HCT116 (cell line): ENCODE data around the gene POC1A. TPM values are rescaled to one million over a fixed set of nuclear protein-coding genes. Genes with fewer than 3 reads are reported as not detected.
A peak's percentile ranks its signal among the peaks of the same experiment; 100 is the strongest.

ENCODE experiments used
- ATAC-seq: fragments of 200-7000 bp; cut with Tn5 transposase; 2 replicates; pipeline ENCODE4 v1.9.1; 2020; ENCODE audit warnings: mild to moderate bottlenecking, moderate library complexity
- BruUV-seq: library from RNA; stranded (reverse); fragments of 400-500 nt; replicated peaks from 2 replicates; lab custom pipeline; 2021; lab: Mats Ljungman, UMichigan
- CTCF ChIA-PET: fragments of 300-600 bp; sonication (Branson Sonifier 250); formaldehyde crosslinking; loops from one replicate; lab custom pipeline; 2021; ENCODE audit warnings: antibody characterized with exemption; lab: Charles Lee
- POLR2A ChIA-PET: fragments of 300-600, 350-600 bp; sonication (Branson Sonifier 250); formaldehyde crosslinking; loops from one replicate; lab custom pipeline; 2021; ENCODE audit warnings: antibody characterized with exemption; lab: Charles Lee
- RAD21 ChIA-PET, 2 experiments: fragments of 300-600 bp; sonication (Branson Sonifier 250); formaldehyde crosslinking; loops; one replicate each; lab custom pipeline; 2023; ENCODE audit warnings: low total read pairs in 2 of 2; ENCODE audit not compliant: uncharacterized antibody in 2 of 2, unreplicated experiment in 2 of 2, low non-redundant PET in 1 of 2; lab: Charles Lee
- DNase-seq: peaks from one replicate; pipeline ENCODE4 v3.0.0-alpha.2; 2010; ENCODE audit warnings: low read depth, low spot score
- H2AFZ ChIP-seq: fragments of 200-600 bp; shearing (Covaris generic), sonication (generic); 2 replicates; pipeline ENCODE4 v1.6.1; 2017; ENCODE audit warnings: low read depth, mixed run types, mixed read lengths, antibody characterized with exemption, low read length; ENCODE audit not compliant: poor library complexity, severe bottlenecking
- H3K27ac ChIP-seq: 2 replicates; pipeline ENCODE4 v1.5.1; 2012; ENCODE audit warnings: low read depth, low read length
- H3K27me3 ChIP-seq: fragments of 200-600 bp; sonication (generic); 2 replicates; pipeline ENCODE4 v1.6.1; 2016; ENCODE audit warnings: mixed run types, low read length, mixed read lengths; ENCODE audit not compliant: insufficient read depth
- H3K36me3 ChIP-seq, 2 experiments: fragments of 200-500 bp in 1 of 2; fragments of 200-600 bp in 1 of 2; sonication (Bioruptor generic) in 1 of 2; sonication (generic) in 1 of 2; 2 replicates each; pipeline versions ENCODE4 v1.5.1 to v1.6.1; 2014 to 2016; ENCODE audit warnings: low read length in 2 of 2, inconsistent platforms in 1 of 2, mixed read lengths in 1 of 2, mixed run types in 1 of 2; ENCODE audit not compliant: insufficient read depth in 2 of 2, control insufficient read depth in 1 of 2
- H3K4me1 ChIP-seq, 2 experiments: fragments of 200-600 bp in 1 of 2; sonication (generic) in 1 of 2; 2 replicates each; pipeline versions ENCODE4 v1.5.1 to v1.6.1; 2012 to 2017; ENCODE audit warnings: low read length in 2 of 2, inconsistent platforms in 1 of 2, mild to moderate bottlenecking in 1 of 2, mixed read lengths in 1 of 2, mixed run types in 1 of 2, moderate library complexity in 1 of 2; ENCODE audit not compliant: insufficient read depth in 2 of 2, control insufficient read depth in 1 of 2
- H3K4me2 ChIP-seq: fragments of 200-600 bp; sonication (generic); 2 replicates; pipeline ENCODE4 v1.6.1; 2017; ENCODE audit warnings: mixed run types, low read length, mixed read lengths
- H3K4me3 ChIP-seq, 2 experiments: fragments of 200-600 bp in 1 of 2; sonication (generic) in 1 of 2; replicated peaks in 1 of 2; 2 replicates each; pipeline ENCODE4 v1.5.1; 2011 to 2016; ENCODE audit warnings: low read length in 2 of 2, control low read depth in 1 of 2, low read depth in 1 of 2, mild to moderate bottlenecking in 1 of 2, mixed read lengths in 1 of 2, mixed run types in 1 of 2
- H3K79me2 ChIP-seq: fragments of 200-600 bp; sonication (generic); 2 replicates; pipeline ENCODE4 v1.6.1; 2017; ENCODE audit warnings: mild to moderate bottlenecking, mixed run types, low read length, moderate library complexity, mixed read lengths; ENCODE audit not compliant: insufficient read depth
- H3K9ac ChIP-seq: fragments of 200-600 bp; sonication (generic); 2 replicates; pipeline ENCODE4 v1.6.1; 2016; ENCODE audit warnings: low read length, mixed read lengths
- H3K9me2 ChIP-seq: fragments of 200-600 bp; sonication (generic), shearing (Covaris generic); 2 replicates; pipeline ENCODE4 v1.6.1; 2017; ENCODE audit warnings: mixed run types, mild to moderate bottlenecking, moderate library complexity; ENCODE audit not compliant: insufficient read depth
- H3K9me3 ChIP-seq, 2 experiments: fragments of 200-500 bp in 1 of 2; fragments of 200-600 bp in 1 of 2; sonication (Bioruptor generic) in 1 of 2; sonication (generic) in 1 of 2; 2 replicates each; pipeline ENCODE4 v1.6.1; 2014 to 2017; ENCODE audit warnings: low read length in 2 of 2, mixed read lengths in 2 of 2, inconsistent platforms in 1 of 2, low read depth in 1 of 2, mild to moderate bottlenecking in 1 of 2, mixed run types in 1 of 2, moderate library complexity in 1 of 2; ENCODE audit not compliant: control insufficient read depth in 1 of 2, insufficient read depth in 1 of 2
- H4K20me1 ChIP-seq: fragments of 200-600 bp; sonication (generic), shearing (Covaris generic); 2 replicates; pipeline ENCODE4 v1.6.1; 2017; ENCODE audit warnings: mixed run types, mild to moderate bottlenecking, moderate library complexity; ENCODE audit not compliant: insufficient read depth
- CBX3 ChIP-seq: IDR thresholded peaks from 2 replicates; pipeline ENCODE4 v1.6.1; 2012; ENCODE audit warnings: low read depth
- EZH2phosphoT487 ChIP-seq: fragments of 200-600 bp; IDR thresholded peaks from 2 replicates; pipeline ENCODE4 v1.6.1; 2018; ENCODE audit warnings: antibody characterized with exemption, borderline replicate concordance
- YY1 ChIP-seq: IDR thresholded peaks from 2 replicates; pipeline ENCODE4 v1.6.1; 2011; ENCODE audit warnings: low read length, low read depth, moderate library complexity, mild to moderate bottlenecking; ENCODE audit not compliant: insufficient replicate concordance; ENCODE audit errors: extremely low read depth
- intact Hi-C: fragments of 100-400 bp; cut with micrococcal nuclease; formaldehyde crosslinking; loops from 2 replicates; pipeline ENCODE4 v1.10.0; 2022
- total RNA-seq: library from RNA; stranded (reverse); gene quantifications from one replicate; pipeline ENCODE4 v1.2.1, GENCODE V29; 2021; ENCODE audit not compliant: unreplicated experiment
- TF ChIP-seq, protein P1 (sequence below): IDR thresholded peaks from 2 replicates; pipeline ENCODE4 v1.6.1; 2012; ENCODE audit warnings: low read depth
- TF ChIP-seq, protein P2 (sequence below), 3 experiments: fragments of 200-600 bp in 1 of 3; sonication (generic) in 1 of 3; IDR thresholded peaks in 2 of 3; conservative IDR thresholded peaks in 1 of 3; 2 replicates each; pipeline ENCODE4 v1.5.1; 2012 to 2017; ENCODE audit warnings: low read depth in 2 of 3, low read length in 2 of 3, antibody characterized with exemption in 1 of 3, borderline replicate concordance in 1 of 3, control low read depth in 1 of 3, mild to moderate bottlenecking in 1 of 3, mixed read lengths in 1 of 3, mixed run types in 1 of 3, moderate library complexity in 1 of 3; ENCODE audit not compliant: insufficient read depth in 1 of 3

Gene POC1A
- total RNA-seq, 1 experiment from 2014 or later = 34.0 TPM

DNA sequence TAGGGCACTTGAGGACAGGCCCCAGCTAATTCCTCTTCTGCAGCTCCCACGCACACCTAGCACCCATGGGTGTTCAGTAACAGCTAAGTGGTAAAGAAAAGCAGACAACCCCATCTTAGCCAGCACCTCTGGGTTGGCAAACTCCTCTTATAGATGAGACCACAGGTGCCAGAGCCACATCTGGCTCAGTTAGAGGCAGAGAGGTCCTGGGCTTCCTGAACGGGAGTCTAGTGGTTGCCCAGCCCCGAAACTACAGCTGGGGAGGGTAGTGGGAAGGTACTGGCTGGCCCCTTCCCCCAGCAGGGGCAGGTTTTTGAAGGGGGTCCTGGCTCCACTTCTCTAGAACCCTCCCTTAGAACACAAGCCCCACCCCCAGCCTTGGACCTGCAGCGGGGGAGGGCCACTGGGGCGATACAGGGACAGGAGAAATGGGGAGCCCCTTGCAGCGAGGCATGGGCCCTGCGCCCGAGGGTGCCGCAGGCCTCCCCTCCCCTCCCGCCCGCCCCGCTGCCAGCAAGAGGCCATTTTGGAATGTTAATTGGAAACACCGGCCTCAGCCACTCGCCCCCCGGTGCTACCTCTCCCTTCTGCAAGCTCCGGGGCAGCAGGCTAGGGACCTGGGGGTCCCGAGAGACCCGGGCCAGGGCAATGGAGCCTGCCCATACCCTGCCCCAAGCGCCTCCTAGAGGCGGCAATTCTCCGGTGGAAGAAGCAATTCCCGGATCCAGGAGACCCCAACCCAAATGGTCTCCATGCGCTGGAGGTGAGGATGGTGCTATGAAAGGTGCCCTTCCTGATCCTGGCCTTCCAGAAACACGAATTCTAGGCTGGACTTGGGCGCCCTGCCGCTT is 99.3 kb downstream of the POC1A start:
- Histone ChIP-seq H3K36me3 (peaks cover 10 to 41% of the 10 kb centered on the region in 2 experiments; a peak in 2 of 4 replicates), H3K79me2 (peaks cover 53% of the 10 kb centered on the region), H3K9me3 (no peaks in the 10 kb centered on the region), H3K4me3 (peak overlapping the region; percentile 85 to 98), H3K9ac (peak overlapping the region; percentile 99), H3K4me1 (peaks cover 26 to 43% of the 10 kb centered on the region in 2 experiments), H3K9me2 (no peaks in the 10 kb centered on the region), H3K4me2 (peak overlapping the region; percentile 98), H3K27ac (peak overlapping the region; percentile 77), H3K27me3 (no peaks in the 10 kb centered on the region), H2AFZ (no peak overlapping the region), H4K20me1 (no peaks in the 10 kb centered on the region)
- no peak for ATAC-seq
- intact Hi-C loops = loop anchor here (5.0 kb wide), 1 partner anchor 87 kb away; no protein-coding TSS in a partner anchor
- peak; percentile 28 for TF ChIP-seq YY1
- TF ChIP-seq, protein P1, sequence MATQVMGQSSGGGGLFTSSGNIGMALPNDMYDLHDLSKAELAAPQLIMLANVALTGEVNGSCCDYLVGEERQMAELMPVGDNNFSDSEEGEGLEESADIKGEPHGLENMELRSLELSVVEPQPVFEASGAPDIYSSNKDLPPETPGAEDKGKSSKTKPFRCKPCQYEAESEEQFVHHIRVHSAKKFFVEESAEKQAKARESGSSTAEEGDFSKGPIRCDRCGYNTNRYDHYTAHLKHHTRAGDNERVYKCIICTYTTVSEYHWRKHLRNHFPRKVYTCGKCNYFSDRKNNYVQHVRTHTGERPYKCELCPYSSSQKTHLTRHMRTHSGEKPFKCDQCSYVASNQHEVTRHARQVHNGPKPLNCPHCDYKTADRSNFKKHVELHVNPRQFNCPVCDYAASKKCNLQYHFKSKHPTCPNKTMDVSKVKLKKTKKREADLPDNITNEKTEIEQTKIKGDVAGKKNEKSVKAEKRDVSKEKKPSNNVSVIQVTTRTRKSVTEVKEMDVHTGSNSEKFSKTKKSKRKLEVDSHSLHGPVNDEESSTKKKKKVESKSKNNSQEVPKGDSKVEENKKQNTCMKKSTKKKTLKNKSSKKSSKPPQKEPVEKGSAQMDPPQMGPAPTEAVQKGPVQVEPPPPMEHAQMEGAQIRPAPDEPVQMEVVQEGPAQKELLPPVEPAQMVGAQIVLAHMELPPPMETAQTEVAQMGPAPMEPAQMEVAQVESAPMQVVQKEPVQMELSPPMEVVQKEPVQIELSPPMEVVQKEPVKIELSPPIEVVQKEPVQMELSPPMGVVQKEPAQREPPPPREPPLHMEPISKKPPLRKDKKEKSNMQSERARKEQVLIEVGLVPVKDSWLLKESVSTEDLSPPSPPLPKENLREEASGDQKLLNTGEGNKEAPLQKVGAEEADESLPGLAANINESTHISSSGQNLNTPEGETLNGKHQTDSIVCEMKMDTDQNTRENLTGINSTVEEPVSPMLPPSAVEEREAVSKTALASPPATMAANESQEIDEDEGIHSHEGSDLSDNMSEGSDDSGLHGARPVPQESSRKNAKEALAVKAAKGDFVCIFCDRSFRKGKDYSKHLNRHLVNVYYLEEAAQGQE = no peak
- no peak for TF ChIP-seq EZH2phosphoT487
- no peak for TF ChIP-seq CBX3
- TF ChIP-seq, protein P2, sequence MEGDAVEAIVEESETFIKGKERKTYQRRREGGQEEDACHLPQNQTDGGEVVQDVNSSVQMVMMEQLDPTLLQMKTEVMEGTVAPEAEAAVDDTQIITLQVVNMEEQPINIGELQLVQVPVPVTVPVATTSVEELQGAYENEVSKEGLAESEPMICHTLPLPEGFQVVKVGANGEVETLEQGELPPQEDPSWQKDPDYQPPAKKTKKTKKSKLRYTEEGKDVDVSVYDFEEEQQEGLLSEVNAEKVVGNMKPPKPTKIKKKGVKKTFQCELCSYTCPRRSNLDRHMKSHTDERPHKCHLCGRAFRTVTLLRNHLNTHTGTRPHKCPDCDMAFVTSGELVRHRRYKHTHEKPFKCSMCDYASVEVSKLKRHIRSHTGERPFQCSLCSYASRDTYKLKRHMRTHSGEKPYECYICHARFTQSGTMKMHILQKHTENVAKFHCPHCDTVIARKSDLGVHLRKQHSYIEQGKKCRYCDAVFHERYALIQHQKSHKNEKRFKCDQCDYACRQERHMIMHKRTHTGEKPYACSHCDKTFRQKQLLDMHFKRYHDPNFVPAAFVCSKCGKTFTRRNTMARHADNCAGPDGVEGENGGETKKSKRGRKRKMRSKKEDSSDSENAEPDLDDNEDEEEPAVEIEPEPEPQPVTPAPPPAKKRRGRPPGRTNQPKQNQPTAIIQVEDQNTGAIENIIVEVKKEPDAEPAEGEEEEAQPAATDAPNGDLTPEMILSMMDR (IDR thresholded peaks at IDR 0.05 in 2 of 3, conservative IDR thresholded peaks at IDR 0.05 in 1 of 3; ENCODE audit: borderline replicate concordance in 1 of 3, insufficient read depth in 1 of 3, low read depth in 2 of 3, low read length in 2 of 3) = peak in 2 of 3 experiments; percentile 36 to 51; a peak in 2 of 6 replicates
- ChIA-PET RAD21 (interaction anchor here in 1 of 2 experiments (1.1 kb wide), 1 partner anchor 68 kb away, joined by 3 read pairs; no protein-coding TSS in a partner anchor), POLR2A (no interaction called here), CTCF (interaction anchor here (0.8 to 2.6 kb wide), 5 partner anchors 40 to 113 kb away, joined by 3 to 18 read pairs (median 6); partner anchors contain the start of gene RRP9)
- DNase-seq = no peak
- no TSS peak for BruUV-seq
